ENCODE data around the gene CCDC88C. TPM values are rescaled to one million over a fixed set of nuclear protein-coding genes. Genes with fewer than 3 reads are reported as not detected.

Gene CCDC88C
- total RNA-seq, 6 donors from 2014 or later: 33.1 to 119 (median 54.5) TPM

DNA sequence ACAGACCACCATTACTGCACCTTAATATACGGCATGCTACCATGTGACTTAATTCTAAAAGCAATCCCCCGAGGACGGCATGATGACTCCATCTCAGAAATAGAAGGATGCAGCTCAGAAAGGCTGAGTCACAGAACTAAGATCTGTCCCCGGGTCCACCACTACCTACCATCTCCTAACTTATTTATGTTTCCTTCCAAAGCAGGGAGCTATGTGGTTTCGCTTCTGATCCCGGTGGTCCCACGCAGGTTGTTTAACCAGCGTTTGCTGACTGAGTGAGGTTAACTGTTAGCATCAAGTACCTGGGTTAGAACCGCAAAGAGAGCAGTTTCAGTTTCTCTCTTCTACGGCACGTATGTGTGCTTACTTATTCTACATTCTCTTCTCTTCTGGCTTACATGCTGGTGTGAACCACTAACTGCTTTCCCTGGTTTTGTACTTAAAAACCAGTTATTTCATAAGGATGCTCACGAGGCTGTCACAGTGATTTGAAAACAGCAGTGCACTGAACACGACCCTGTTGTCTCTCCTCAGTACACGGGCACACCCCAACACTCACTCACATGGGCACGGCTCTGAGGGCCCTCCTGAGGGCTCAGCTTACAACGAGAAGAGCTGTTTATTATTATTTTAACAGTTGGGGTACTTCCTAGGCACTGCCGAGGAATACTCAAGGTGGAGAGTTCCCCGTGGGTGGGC is 66.7 kb downstream of the CCDC88C start:
- Histone ChIP-seq H3K9me3 (no peaks in the 10 kb centered on the region), H3K4me3 (peak overlapping the region in 3 of 4 donors; percentile 19 to 43 (median 39)), H3K27me3 (no peaks in the 10 kb centered on the region), H3K4me1 (peaks cover 37 to 63% (median 51%) of the 10 kb centered on the region in 4 donors), H3K36me3 (no peaks in the 10 kb centered on the region), H3K27ac (peak overlapping the region; percentile 30 to 87 (median 75))
- no peak for DNase-seq
- peak in 1 of 2 donors; percentile 30 for ATAC-seq (ENCODE audit: low FRiP score in 2 of 2)
- TF ChIP-seq POLR2AphosphoS5 (IDR thresholded peaks at IDR 0.05): no peak
- WGBS, 2 donors: 23 to 34% methylated on average over 15 to 18 of the region's 18 CpGs

DNA sequence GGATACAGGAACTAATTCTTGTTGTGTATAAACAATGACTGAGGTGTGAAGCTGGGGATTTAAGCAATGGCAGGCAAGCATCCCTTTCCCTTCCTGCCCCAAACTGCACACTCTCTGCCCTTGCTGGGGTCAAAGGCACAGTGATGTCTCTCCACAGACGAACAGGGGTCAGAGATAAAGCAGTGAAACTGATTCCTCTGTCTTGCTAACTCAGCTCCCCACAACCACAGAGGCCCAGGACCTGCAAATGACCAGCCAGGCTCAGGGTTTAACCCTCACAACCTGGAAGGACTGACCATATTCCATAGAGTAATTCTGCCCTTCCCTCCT is 67.2 kb downstream of the CCDC88C start:
- peak overlapping the region; percentile 30 to 87 (median 75) for H3K27ac ChIP-seq
- WGBS, 2 donors: 50% methylated on average over 1 of the region's 1 CpG

DNA sequence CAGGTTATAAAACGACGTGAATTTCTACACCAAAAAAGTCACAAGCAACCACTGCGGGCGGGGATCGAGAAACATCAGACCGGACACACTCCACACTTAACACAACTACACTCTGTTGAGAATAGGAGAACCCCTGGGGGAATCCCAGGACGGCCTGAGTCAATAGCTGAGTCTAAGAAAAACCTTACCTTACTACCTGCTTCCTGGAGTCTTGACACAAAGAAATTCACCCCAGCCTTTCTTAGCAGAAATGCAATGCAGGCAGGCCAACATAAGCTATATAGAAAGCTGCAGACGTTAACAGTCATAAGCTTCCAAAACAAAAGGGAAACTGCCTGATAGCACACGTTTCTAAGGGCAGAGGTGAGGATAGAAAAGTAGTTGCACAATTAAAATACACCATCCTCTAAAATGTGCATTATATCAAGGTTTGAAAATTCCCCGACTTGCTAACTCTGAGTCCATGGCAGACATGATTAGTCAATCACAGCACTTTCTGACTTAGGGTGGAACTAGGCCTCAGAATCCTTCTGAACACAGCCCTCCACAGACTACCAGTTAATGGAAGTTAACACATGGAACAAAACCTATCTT is 68.0 kb downstream of the CCDC88C start:
- ATAC-seq (ENCODE audit: low FRiP score in 2 of 2): no peak
- Histone ChIP-seq H3K27ac (peak overlapping the region; percentile 54 to 87 (median 70)), H3K4me3 (no peak overlapping the region), H3K36me3 (no peaks in the 10 kb centered on the region), H3K27me3 (no peaks in the 10 kb centered on the region), H3K9me3 (no peaks in the 10 kb centered on the region), H3K4me1 (peaks cover 33 to 74% (median 53%) of the 10 kb centered on the region in 4 donors)
- WGBS, 2 donors: 49 to 66% methylated on average over 10 of the region's 10 CpGs
- DNase-seq: no peak
- TF ChIP-seq POLR2AphosphoS5 (IDR thresholded peaks at IDR 0.05) (no peak), POLR2A (IDR thresholded peaks at IDR 0.05) (no peak), EP300 (IDR thresholded peaks at IDR 0.05) (no peak)
- TF ChIP-seq, protein P1, sequence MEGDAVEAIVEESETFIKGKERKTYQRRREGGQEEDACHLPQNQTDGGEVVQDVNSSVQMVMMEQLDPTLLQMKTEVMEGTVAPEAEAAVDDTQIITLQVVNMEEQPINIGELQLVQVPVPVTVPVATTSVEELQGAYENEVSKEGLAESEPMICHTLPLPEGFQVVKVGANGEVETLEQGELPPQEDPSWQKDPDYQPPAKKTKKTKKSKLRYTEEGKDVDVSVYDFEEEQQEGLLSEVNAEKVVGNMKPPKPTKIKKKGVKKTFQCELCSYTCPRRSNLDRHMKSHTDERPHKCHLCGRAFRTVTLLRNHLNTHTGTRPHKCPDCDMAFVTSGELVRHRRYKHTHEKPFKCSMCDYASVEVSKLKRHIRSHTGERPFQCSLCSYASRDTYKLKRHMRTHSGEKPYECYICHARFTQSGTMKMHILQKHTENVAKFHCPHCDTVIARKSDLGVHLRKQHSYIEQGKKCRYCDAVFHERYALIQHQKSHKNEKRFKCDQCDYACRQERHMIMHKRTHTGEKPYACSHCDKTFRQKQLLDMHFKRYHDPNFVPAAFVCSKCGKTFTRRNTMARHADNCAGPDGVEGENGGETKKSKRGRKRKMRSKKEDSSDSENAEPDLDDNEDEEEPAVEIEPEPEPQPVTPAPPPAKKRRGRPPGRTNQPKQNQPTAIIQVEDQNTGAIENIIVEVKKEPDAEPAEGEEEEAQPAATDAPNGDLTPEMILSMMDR (IDR thresholded peaks at IDR 0.05): no peak

More for the DNA sequence above, 67.2 kb downstream of the CCDC88C start:
- no peak for ATAC-seq (ENCODE audit: low FRiP score in 2 of 2)
- Histone ChIP-seq H3K36me3 (no peaks in the 10 kb centered on the region), H3K27me3 (no peaks in the 10 kb centered on the region), H3K4me1 (peaks cover 37 to 67% (median 51%) of the 10 kb centered on the region in 4 donors), H3K9me3 (no peaks in the 10 kb centered on the region), H3K4me3 (peak overlapping the region in 2 of 4 donors; percentile 39 to 43)
- no peak for DNase-seq
- TF ChIP-seq EP300 (IDR thresholded peaks at IDR 0.05): no peak
- TF ChIP-seq POLR2AphosphoS5 (IDR thresholded peaks at IDR 0.05): no peak
- no peak for TF ChIP-seq POLR2A (IDR thresholded peaks at IDR 0.05)

DNA sequence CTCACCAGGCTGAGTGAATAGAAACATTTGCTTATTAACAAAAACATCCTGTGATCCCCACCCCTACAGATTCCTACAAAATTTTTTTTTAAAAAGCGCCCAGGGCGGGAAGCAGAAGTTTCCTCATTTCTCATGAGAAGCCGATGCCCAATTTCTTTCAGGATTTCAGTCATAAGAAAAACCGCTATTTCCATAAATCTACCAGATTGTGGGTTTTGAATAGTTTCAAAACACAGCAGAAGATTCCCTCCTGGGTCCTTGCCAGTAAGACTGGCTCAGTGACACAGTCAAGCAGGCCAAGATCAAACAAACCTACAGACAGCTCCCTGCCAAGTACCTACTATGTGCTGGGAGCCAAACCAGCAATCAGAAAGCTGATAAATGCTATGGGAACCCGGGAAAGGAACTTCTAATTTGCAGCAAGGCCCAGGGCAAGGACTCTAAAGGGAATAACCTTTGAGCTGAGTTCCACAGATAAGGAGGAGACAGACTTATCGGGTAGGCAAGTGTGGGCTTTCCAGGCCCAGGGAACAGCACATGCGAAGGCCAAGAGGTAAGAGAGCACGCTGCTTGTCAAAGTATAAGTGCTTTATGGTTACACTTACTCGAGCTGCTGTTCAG is 68.7 kb downstream of the CCDC88C start:
- no peak for ATAC-seq (ENCODE audit: low FRiP score in 2 of 2)
- no peak overlapping the region for H3K4me3 ChIP-seq
- TF ChIP-seq, protein P1 (IDR thresholded peaks at IDR 0.05): no peak
- no peak for TF ChIP-seq POLR2AphosphoS5 (IDR thresholded peaks at IDR 0.05)
- no peak for TF ChIP-seq POLR2A (IDR thresholded peaks at IDR 0.05)
- peak overlapping the region; percentile 54 to 87 (median 70) for H3K27ac ChIP-seq
- WGBS, 2 donors: 42 to 63% methylated on average over 9 of the region's 9 CpGs
- H3K36me3 ChIP-seq: no peaks in the 10 kb centered on the region
- peaks cover 33 to 80% (median 56%) of the 10 kb centered on the region in 4 donors for H3K4me1 ChIP-seq
- no peaks in the 10 kb centered on the region for H3K9me3 ChIP-seq
- H3K27me3 ChIP-seq: no peaks in the 10 kb centered on the region
- DNase-seq: no peak

DNA sequence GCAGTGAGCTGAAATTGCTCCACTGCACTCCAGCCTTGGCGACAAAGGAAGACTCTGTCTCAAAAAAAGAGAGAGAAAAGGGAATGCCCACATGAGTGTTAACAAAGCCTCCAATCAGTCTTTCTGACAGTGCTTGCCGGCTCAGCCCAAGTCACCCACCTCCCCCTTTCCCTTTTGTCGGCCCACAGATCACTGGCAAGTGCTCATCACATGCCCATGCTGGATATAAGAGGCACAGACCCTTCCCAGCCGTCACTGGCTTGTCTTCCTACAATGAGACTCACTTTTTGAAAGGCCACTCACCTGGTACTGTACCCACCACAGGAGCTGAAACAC is 70.8 kb downstream of the CCDC88C start:
- H3K27ac ChIP-seq: peak overlapping the region in 1 of 4 donors; percentile 9
- ATAC-seq (ENCODE audit: low FRiP score in 2 of 2): no peak
- no peak for TF ChIP-seq POLR2A (IDR thresholded peaks at IDR 0.05)
- TF ChIP-seq EP300 (IDR thresholded peaks at IDR 0.05): no peak
- TF ChIP-seq, protein P1 (IDR thresholded peaks at IDR 0.05): no peak

More for the DNA sequence above, 70.8 kb downstream of the CCDC88C start:
- Histone ChIP-seq H3K9me3 (no peaks in the 10 kb centered on the region), H3K4me3 (no peak overlapping the region), H3K36me3 (peaks cover 0 to 8% (median 1%) of the 10 kb centered on the region in 4 donors), H3K27me3 (no peaks in the 10 kb centered on the region), H3K4me1 (peaks cover 18 to 65% (median 44%) of the 10 kb centered on the region in 4 donors)
- DNase-seq: no peak
- 64 to 83% methylated on average over 2 to 4 of the region's 4 CpGs for WGBS, 2 donors

Measured in upper lobe of left lung (tissue), 6 donors.